Keratinocyte (primary cell): ENCODE results near the gene RNF38.

Experiments
- CTCF ChIP-seq, 3 experiments: IDR thresholded peaks in 1 of 3; conservative IDR thresholded peaks in 1 of 3; optimal IDR thresholded peaks in 1 of 3; 2 replicates in 2 of 3; 3 replicates in 1 of 3; pipeline versions ENCODE3 to v1.5.1; 2011; ENCODE audit warnings: low read length in 3 of 3, mild to moderate bottlenecking in 3 of 3, moderate library complexity in 2 of 3, control low read depth in 1 of 3, inconsistent platforms in 1 of 3; ENCODE audit not compliant: insufficient read depth in 2 of 3; ENCODE audit errors: extremely low read depth in 1 of 3
- EZH2 ChIP-seq: IDR thresholded peaks from one replicate; pipeline ENCODE4 v1.6.1; 2012; ENCODE audit warnings: inconsistent platforms, mild to moderate bottlenecking, low read length, moderate library complexity

GRCh38 chr9:36297798-36298197 lies 102.3 kb downstream of the RNF38 start:
- TF ChIP-seq CTCF (optimal IDR thresholded peaks at IDR 0.05 in 1 of 3, IDR thresholded peaks at IDR 0.05 in 1 of 3, conservative IDR thresholded peaks at IDR 0.05 in 1 of 3; ENCODE audit: extremely low read depth in 1 of 3, insufficient read depth in 2 of 3, low read length in 3 of 3) (no peak), EZH2 (no peak)
